NCI-H2171 (cell line): ENCODE data around the gene MT2A.

Experiments
- DNase-seq: peaks from one replicate; lab custom pipeline; 2025; lab: John Stamatoyannopoulos, UW

Gene MT2A

DNA sequence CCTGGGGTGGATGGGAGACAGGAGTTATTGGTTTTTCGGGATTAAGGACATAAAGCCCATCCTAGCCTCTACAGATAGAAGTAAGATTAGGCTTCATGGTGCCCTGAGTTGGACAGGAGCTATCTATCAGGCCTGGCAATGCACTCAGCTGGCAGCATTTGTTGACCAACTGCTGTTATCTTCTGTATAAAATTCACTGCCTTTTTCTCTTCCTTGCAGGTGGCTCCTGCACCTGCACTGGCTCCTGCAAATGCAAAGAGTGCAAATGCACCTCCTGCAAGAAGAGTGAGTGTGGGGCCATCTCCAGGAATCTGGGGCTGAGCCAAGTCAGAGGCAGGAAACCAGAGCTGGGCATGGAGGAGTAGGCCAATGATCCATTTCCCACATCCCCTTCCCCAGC is 30.7 kb downstream of the MT2A start:
- no peak for DNase-seq

DNA sequence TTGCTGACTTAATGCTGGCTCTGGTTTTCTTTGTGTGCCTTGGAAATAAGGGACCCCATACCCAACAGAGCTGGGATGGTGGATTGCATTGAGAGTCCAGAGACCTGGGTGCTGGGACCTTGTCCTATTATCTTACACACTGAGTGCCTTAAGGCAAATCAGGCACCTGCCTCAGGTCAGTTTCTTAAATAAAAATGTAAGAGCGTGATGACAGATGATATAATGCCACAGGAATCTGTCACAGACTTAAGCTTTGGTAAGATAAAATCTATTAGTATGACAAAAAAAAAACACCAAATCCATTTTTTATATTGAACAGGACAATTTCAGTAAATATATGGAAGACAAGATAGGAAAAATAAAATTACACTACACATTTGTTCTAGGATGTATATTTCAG is 31.7 kb downstream of the MT2A start:
- DNase-seq = no peak

DNA sequence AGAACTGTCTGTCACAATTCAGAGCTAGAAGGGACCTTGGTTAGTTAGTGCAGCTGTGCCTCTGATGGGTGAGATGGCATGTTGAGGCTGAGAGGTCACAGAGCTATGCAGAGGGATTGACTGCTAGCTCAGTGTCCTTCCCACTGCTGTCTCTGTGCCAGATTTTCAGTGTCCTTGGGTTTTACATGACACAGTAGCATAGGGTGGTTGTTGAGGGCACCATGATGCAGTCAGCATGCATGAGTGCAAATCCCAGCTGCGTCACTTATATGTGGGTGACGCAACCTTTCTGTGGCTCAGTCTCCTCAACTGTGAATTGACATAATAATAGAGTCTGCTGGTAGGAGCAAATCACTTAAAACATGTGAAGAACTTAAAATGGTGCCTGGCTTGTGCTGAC is 32.8 kb downstream of the MT2A start:
- no peak for DNase-seq

DNA sequence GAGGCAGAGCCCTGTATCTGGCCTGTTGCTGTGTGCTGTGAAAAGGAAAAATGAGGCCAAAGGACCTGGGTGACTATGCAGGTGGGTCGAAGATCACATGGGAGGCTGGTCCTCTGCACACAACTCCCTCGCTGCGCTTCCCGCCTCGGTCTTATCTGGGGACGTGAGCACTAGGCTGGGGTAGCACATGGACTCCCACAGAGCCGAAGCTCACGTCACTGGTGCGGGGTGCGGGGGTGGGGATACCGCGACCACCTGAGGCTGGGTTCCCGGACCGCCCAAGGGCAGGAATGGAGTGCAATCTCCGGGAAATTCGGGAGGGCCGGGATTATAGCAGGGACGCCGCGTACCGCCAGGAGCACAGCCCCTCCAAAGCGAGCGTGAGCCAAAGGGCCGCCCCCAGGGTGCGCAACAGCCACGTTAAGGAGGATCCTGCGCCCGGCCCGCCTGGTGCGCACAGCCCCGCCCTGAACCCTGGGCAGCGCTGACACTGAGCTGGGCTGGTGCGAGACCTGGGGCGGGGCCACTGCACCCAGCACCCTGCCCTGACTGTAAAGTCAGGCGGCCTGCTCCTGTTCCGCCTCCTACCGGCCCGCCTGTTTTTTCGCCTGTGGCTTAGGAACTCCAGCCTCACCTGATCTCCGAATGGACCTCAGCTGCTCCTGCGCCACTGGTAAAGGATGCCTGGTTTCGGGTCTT is 34.8 kb downstream of the MT2A start:
- DNase-seq = no peak

DNA sequence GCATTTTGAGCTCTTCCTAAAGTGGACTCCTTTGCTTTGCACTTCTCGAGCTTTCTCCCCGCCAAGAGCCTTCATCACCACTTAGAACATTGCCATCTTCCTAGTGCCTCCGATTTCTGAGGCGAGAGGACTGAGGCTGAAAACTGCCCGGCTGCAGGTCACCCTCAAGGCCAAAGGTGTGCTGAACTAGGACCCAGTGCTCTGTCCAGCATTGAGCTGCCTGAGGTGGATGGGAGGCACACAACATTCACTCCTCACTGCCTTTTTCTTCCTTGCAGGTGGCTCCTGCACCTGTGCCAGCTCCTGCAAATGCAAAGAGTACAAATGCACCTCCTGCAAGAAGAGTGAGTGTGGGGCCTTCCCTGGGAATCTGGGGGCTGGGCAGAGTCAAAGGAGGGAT is 35.4 kb downstream of the MT2A start:
- DNase-seq = no peak

DNA sequence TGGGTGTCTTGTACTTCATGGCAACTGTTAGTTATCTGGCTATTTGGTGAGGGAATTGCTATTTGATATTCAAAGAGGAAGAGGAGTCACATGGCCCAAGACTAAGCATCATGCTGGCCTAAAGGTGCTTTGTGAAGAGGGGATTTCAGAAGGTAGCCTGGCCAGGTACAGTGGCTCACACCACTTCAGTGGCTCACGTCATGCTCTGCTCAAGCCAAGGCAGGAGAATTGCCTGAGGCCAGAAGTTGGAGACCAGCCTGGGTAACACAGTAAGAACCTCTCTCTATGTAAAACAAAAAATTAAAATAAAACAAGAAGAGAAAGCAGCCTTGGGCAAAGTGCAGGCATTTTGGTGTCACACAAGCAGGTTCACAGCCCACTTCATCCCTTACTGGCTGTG is 36.9 kb downstream of the MT2A start:
- DNase-seq = no peak

DNA sequence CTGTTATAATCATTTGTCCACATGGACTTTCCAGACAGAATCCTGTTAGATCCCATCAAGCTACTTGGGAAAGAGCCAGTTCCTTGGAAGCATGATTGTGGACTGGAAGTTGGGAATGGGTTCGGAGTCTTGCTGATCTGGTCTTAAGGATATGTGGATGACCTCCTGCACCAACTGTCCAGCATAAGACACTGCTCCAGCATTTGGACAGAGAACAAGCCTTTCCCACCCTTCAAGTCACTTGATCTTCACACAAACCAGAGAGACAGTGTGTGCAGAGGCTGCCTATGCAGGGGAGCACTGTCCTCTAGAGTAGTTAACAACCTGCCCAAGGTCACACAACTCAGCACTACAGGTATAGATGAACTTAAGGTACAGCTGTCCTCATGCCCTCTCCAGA is 37.5 kb downstream of the MT2A start:
- no peak for DNase-seq

DNA sequence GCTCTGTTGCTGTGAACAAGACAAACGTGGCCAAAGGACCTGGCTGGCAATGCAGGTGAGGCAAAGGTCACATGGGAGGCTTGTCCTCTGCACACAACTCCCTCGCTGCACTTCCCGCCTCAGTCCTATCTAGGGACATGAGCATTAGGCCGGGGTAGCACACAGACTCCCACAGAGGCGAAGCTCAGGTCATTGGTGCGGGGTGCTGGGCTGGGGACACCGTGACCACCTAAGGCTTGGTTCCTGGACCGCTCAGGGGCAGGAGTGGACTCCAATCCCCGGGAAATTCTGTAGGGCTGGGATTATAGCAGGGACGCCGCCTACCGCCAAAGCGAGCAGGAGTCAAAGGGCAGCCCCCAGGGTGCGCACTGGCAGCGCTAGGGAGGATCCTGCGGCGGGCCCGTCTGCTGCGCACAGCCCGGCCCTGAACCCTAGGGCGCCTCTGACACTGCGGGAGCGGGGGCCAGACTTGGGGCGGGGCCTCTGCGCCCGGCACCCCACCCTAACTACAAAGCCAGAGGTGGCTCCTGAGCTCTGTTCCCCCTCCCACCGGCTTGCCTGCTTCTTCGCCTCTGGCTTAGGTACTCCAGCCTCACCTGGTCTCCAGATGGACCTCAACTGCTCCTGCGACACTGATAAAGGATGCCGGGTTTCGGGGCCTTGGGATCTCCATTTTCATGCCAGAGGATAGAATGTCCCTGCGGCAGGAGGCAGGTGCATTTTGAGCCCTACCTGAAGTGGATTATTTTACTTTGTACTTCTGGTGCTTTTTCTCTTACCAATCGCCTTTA is 39.5 kb downstream of the MT2A start:
- no peak for DNase-seq

DNA sequence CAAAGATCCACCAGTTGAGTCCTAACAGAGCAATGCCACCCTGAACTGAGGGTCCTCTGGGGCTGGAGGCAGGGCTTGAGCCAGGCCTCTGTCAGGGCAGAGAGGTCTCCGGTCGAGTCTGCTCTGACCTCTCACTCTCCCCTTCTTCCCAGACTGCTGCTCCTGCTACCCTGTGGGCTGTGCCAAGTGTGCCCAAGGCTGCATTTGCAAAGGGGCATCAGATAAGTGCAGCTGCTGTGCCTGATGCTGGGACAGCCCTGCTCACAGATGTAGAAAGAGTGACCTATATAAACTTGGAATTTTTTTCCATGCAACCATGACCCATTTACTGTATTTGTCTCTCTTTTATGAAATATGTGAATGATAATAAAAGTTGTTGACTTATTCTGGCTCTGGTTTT is 40.9 kb downstream of the MT2A start:
- no peak for DNase-seq

DNA sequence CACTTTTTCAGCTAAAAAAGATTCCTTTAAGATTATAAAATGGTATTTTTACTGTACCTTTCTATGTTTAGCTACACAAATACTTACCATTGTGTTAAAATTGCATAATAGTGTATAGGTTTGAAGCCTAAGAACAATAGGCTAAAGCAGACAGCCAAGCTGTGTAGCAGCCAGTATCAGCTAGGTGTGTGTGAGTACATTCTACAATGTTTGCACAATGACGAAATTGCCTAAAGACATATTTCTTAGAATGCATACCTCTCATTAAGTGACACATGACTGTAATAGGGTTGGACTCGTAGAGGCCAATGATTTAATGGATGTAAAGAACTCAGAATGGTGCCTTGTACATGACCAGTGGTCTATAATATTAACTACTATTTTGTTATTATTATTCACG is 41.4 kb downstream of the MT2A start:
- DNase-seq = no peak

DNA sequence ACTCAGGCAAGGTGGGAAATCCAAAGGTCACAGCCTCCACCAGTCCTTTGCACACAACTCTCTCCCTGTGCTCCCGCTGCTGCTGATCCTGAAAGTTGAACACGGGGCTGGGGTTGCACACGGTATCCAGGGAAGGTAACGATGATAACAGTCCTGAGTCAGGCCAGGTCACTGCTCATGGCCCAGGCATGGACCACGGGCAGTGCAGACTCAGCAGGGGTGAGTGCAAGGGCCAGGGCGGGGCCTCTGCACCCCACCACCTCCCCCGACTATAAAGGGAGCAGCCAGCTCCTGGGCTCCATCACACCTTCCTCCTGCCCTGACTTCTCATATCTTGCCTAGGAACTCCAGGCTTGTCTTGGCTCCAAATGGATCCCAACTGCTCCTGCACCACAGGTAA is 43.2 kb downstream of the MT2A start, which contains the start of gene MT1B:
MT1B (plus strand) TSS at position 301 of the 400 bp plus-strand sequence; CDS start at position 369, 68 bp downstream.
- no peak for DNase-seq

DNA sequence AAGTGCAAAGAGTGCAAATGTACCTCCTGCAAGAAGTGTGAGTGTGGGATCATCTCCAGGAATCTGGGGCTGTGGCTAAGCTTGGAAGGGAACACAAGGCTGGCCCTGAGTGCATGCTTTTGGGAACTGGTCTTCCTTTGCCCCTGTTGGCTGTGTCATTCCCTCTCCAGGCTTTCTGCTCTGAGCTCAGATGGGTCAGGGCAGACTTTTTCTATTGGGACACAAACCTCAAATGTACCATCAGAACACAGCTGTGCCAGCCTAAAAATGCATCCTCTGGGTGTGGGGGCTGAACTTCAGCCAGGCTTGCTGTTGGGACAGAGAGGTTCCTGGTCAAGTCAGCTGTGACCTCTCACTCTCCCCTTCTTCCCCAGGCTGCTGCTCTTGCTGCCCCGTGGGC is 44.2 kb downstream of the MT2A start:
- no peak for DNase-seq

DNA sequence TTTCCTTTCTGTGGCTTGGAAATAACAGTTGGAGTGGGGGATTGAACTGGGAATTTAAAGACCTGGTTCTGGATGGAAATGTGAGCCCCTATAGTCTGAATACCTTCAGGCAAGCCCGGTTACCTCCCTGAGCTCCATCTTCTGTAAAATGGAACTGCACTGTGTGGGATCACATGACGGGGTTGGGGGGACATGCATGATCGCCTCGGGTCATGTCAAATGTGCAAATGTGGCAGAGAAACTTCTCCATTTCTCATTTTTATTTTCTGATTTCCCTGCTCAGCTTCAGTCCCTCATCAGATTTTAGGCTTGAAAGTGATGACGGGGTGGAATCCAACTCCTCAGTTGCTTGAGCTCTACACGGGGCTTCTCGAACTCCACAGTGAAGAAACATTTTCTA is 44.8 kb downstream of the MT2A start:
- no peak for DNase-seq

DNA sequence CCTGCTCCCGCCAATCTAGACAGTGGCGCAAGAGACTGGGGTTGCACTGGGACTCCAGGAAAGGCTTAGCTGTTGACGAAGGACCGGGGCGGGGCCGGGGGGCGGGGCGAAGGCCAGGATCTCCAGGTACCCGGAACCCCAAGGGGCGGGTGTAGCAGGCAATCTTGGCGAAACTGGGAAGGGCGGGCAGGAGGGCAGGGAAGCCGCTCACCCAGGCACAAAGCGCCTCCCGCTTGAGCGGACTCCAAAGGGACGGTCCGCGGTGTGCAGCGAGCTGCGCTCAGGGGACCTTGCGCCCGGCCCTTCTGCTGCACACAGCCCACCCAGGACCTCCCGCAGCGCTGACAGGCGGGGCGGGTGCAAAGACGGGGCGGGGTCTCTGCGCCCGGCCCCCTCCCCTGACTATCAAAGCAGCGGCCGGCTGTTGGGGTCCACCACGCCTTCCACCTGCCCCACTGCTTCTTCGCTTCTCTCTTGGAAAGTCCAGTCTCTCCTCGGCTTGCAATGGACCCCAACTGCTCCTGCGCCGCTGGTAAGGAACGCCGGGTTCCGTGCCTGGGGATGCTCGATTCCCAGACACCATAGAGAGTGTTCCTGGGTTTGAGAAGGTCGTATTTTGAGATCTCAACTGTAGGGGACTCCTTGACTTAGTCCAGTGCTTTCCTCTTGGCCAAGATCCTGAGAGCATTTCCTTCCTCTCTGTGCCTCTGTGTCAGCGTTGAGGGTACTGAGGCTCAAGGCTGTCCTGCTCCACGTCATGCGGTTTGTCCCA is 49.4 kb downstream of the MT2A start, which contains the start of gene MT1F:
MT1F (plus strand) TSS at position 405 of the 772 bp plus-strand sequence; CDS start at position 505, 100 bp downstream.
- peak; percentile 58 for DNase-seq

DNA sequence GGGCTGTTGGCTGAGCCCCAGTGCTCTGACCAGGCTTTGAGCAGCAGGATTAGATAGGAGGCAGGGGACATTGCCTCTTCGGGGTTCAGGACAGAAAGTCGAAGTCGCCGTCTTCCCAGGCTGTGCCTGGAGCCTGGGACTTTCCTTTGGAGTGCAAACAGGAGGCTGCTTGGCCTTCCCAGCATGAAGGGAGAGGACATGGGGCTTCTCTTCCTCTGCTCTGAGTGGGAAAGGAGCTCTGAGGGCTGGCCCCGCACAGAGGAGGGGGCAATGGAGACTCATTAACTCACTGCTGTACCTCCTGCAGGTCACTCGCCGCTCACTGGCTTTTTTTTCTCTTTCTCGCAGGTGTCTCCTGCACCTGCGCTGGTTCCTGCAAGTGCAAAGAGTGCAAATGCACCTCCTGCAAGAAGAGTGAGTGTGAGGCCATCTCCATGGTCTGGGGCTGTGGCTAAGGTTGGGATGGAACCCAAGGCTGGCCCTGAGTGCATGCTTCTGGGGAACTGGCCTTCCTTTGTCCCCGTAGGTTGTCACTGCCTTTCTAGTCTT is 50.0 kb downstream of the MT2A start:
- no peak for DNase-seq
